HCT116 (cell line): ENCODE measurements around the gene PRPF39. TPM values are rescaled to one million over a fixed set of nuclear protein-coding genes. Genes with fewer than 3 reads are reported as not detected.

ENCODE experiments used
- ATAC-seq: fragments of 200-7000 bp; cut with Tn5 transposase; 2 replicates; pipeline ENCODE4 v1.9.1; 2020; ENCODE audit warnings: mild to moderate bottlenecking, moderate library complexity
- BruUV-seq: library from RNA; stranded (reverse); fragments of 400-500 nt; replicated peaks from 2 replicates; lab custom pipeline; 2021; lab: Mats Ljungman, UMichigan
- CTCF ChIA-PET: fragments of 300-600 bp; sonication (Branson Sonifier 250); formaldehyde crosslinking; loops from one replicate; lab custom pipeline; 2021; ENCODE audit warnings: antibody characterized with exemption; lab: Charles Lee
- POLR2A ChIA-PET: fragments of 300-600, 350-600 bp; sonication (Branson Sonifier 250); formaldehyde crosslinking; loops from one replicate; lab custom pipeline; 2021; ENCODE audit warnings: antibody characterized with exemption; lab: Charles Lee
- RAD21 ChIA-PET, 2 experiments: fragments of 300-600 bp; sonication (Branson Sonifier 250); formaldehyde crosslinking; loops; one replicate each; lab custom pipeline; 2023; ENCODE audit warnings: low total read pairs in 2 of 2; ENCODE audit not compliant: uncharacterized antibody in 2 of 2, unreplicated experiment in 2 of 2, low non-redundant PET in 1 of 2; lab: Charles Lee
- DNase-seq: peaks from one replicate; pipeline ENCODE4 v3.0.0-alpha.2; 2010; ENCODE audit warnings: low read depth, low spot score
- H2AFZ ChIP-seq: fragments of 200-600 bp; shearing (Covaris generic), sonication (generic); 2 replicates; pipeline ENCODE4 v1.6.1; 2017; ENCODE audit warnings: low read depth, mixed run types, mixed read lengths, antibody characterized with exemption, low read length; ENCODE audit not compliant: poor library complexity, severe bottlenecking
- H3K27ac ChIP-seq: 2 replicates; pipeline ENCODE4 v1.5.1; 2012; ENCODE audit warnings: low read depth, low read length
- H3K27me3 ChIP-seq: fragments of 200-600 bp; sonication (generic); 2 replicates; pipeline ENCODE4 v1.6.1; 2016; ENCODE audit warnings: mixed run types, low read length, mixed read lengths; ENCODE audit not compliant: insufficient read depth
- H3K36me3 ChIP-seq, 2 experiments: fragments of 200-500 bp in 1 of 2; fragments of 200-600 bp in 1 of 2; sonication (Bioruptor generic) in 1 of 2; sonication (generic) in 1 of 2; 2 replicates each; pipeline versions ENCODE4 v1.5.1 to v1.6.1; 2014 to 2016; ENCODE audit warnings: low read length in 2 of 2, inconsistent platforms in 1 of 2, mixed read lengths in 1 of 2, mixed run types in 1 of 2; ENCODE audit not compliant: insufficient read depth in 2 of 2, control insufficient read depth in 1 of 2
- H3K4me1 ChIP-seq, 2 experiments: fragments of 200-600 bp in 1 of 2; sonication (generic) in 1 of 2; 2 replicates each; pipeline versions ENCODE4 v1.5.1 to v1.6.1; 2012 to 2017; ENCODE audit warnings: low read length in 2 of 2, inconsistent platforms in 1 of 2, mild to moderate bottlenecking in 1 of 2, mixed read lengths in 1 of 2, mixed run types in 1 of 2, moderate library complexity in 1 of 2; ENCODE audit not compliant: insufficient read depth in 2 of 2, control insufficient read depth in 1 of 2
- H3K4me2 ChIP-seq: fragments of 200-600 bp; sonication (generic); 2 replicates; pipeline ENCODE4 v1.6.1; 2017; ENCODE audit warnings: mixed run types, low read length, mixed read lengths
- H3K4me3 ChIP-seq, 2 experiments: fragments of 200-600 bp in 1 of 2; sonication (generic) in 1 of 2; replicated peaks in 1 of 2; 2 replicates each; pipeline ENCODE4 v1.5.1; 2011 to 2016; ENCODE audit warnings: low read length in 2 of 2, control low read depth in 1 of 2, low read depth in 1 of 2, mild to moderate bottlenecking in 1 of 2, mixed read lengths in 1 of 2, mixed run types in 1 of 2
- H3K79me2 ChIP-seq: fragments of 200-600 bp; sonication (generic); 2 replicates; pipeline ENCODE4 v1.6.1; 2017; ENCODE audit warnings: mild to moderate bottlenecking, mixed run types, low read length, moderate library complexity, mixed read lengths; ENCODE audit not compliant: insufficient read depth
- H3K9ac ChIP-seq: fragments of 200-600 bp; sonication (generic); 2 replicates; pipeline ENCODE4 v1.6.1; 2016; ENCODE audit warnings: low read length, mixed read lengths
- H3K9me2 ChIP-seq: fragments of 200-600 bp; sonication (generic), shearing (Covaris generic); 2 replicates; pipeline ENCODE4 v1.6.1; 2017; ENCODE audit warnings: mixed run types, mild to moderate bottlenecking, moderate library complexity; ENCODE audit not compliant: insufficient read depth
- H3K9me3 ChIP-seq, 2 experiments: fragments of 200-500 bp in 1 of 2; fragments of 200-600 bp in 1 of 2; sonication (Bioruptor generic) in 1 of 2; sonication (generic) in 1 of 2; 2 replicates each; pipeline ENCODE4 v1.6.1; 2014 to 2017; ENCODE audit warnings: low read length in 2 of 2, mixed read lengths in 2 of 2, inconsistent platforms in 1 of 2, low read depth in 1 of 2, mild to moderate bottlenecking in 1 of 2, mixed run types in 1 of 2, moderate library complexity in 1 of 2; ENCODE audit not compliant: control insufficient read depth in 1 of 2, insufficient read depth in 1 of 2
- H4K20me1 ChIP-seq: fragments of 200-600 bp; sonication (generic), shearing (Covaris generic); 2 replicates; pipeline ENCODE4 v1.6.1; 2017; ENCODE audit warnings: mixed run types, mild to moderate bottlenecking, moderate library complexity; ENCODE audit not compliant: insufficient read depth
- EGR1 ChIP-seq: IDR thresholded peaks from 2 replicates; pipeline ENCODE4 v1.6.1; 2012; ENCODE audit warnings: low read depth
- EZH2 ChIP-seq: fragments of 200-600 bp; sonication (generic); IDR thresholded peaks from 2 replicates; pipeline ENCODE4 v1.6.1; 2017; ENCODE audit warnings: antibody characterized with exemption, mixed run types
- POLR2A ChIP-seq: IDR thresholded peaks from 2 replicates; pipeline ENCODE4 v1.7.0; 2011; ENCODE audit warnings: borderline replicate concordance; ENCODE audit not compliant: insufficient read depth, insufficient read length; ENCODE audit errors: extremely low read depth
- TCF7L2 ChIP-seq: IDR thresholded peaks from 2 replicates; pipeline ENCODE4 v1.7.0; 2011; ENCODE audit warnings: borderline replicate concordance, inconsistent platforms; ENCODE audit not compliant: insufficient read depth, insufficient read length; ENCODE audit errors: extremely low read depth
- ZFX ChIP-seq: fragments of 450-650 bp; IDR thresholded peaks from 2 replicates; pipeline ENCODE4 v1.6.1; 2017
- intact Hi-C: fragments of 100-400 bp; cut with micrococcal nuclease; formaldehyde crosslinking; loops from 2 replicates; pipeline ENCODE4 v1.10.0; 2022
- total RNA-seq: library from RNA; stranded (reverse); gene quantifications from one replicate; pipeline ENCODE4 v1.2.1, GENCODE V29; 2021; ENCODE audit not compliant: unreplicated experiment
- TF ChIP-seq, protein P1 (sequence below): IDR thresholded peaks from 2 replicates; pipeline ENCODE4 v1.6.1; 2011; ENCODE audit warnings: mild to moderate bottlenecking, low read length, moderate library complexity; ENCODE audit not compliant: insufficient replicate concordance; ENCODE audit errors: extremely low read depth

The PRPF39 gene
- total RNA-seq, 1 experiment from 2014 or later, result 44.7 TPM

GRCh38 chr14:45034730-45035129 lies 49.2 kb upstream of the PRPF39 start:
- H3K9ac ChIP-seq, result no peak overlapping the region
- H3K27me3 ChIP-seq, result no peaks in the 10 kb centered on the region
- no peaks in the 10 kb centered on the region for H3K79me2 ChIP-seq
- no peak for DNase-seq
- H3K9me2 ChIP-seq, result no peaks in the 10 kb centered on the region
- no peak overlapping the region for H3K4me3 ChIP-seq
- no peaks in the 10 kb centered on the region for H3K4me1 ChIP-seq
- H3K9me3 ChIP-seq, result peaks cover 8 to 14% of the 10 kb centered on the region in 2 experiments; a peak in 2 of 4 replicates
- BruUV-seq, result no TSS peak
- H3K4me2 ChIP-seq, result no peak overlapping the region
- POLR2A ChIA-PET, result no interaction called here
- ATAC-seq, result no peak
- H2AFZ ChIP-seq, result no peak overlapping the region
- CTCF ChIA-PET, result no interaction called here
- no peaks in the 10 kb centered on the region for H4K20me1 ChIP-seq
- RAD21 ChIA-PET, result no interaction called here
- no peak for TF ChIP-seq TCF7L2
- TF ChIP-seq, protein P1, sequence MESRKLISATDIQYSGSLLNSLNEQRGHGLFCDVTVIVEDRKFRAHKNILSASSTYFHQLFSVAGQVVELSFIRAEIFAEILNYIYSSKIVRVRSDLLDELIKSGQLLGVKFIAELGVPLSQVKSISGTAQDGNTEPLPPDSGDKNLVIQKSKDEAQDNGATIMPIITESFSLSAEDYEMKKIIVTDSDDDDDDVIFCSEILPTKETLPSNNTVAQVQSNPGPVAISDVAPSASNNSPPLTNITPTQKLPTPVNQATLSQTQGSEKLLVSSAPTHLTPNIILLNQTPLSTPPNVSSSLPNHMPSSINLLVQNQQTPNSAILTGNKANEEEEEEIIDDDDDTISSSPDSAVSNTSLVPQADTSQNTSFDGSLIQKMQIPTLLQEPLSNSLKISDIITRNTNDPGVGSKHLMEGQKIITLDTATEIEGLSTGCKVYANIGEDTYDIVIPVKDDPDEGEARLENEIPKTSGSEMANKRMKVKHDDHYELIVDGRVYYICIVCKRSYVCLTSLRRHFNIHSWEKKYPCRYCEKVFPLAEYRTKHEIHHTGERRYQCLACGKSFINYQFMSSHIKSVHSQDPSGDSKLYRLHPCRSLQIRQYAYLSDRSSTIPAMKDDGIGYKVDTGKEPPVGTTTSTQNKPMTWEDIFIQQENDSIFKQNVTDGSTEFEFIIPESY, result no peak
- TF ChIP-seq EZH2, result no peak
- TF ChIP-seq ZFX, result no peak
- TF ChIP-seq EGR1, result no peak
- no peak overlapping the region for H3K27ac ChIP-seq
- H3K36me3 ChIP-seq, result no peaks in the 10 kb centered on the region
- intact Hi-C loops, result no loop called here

DNA sequence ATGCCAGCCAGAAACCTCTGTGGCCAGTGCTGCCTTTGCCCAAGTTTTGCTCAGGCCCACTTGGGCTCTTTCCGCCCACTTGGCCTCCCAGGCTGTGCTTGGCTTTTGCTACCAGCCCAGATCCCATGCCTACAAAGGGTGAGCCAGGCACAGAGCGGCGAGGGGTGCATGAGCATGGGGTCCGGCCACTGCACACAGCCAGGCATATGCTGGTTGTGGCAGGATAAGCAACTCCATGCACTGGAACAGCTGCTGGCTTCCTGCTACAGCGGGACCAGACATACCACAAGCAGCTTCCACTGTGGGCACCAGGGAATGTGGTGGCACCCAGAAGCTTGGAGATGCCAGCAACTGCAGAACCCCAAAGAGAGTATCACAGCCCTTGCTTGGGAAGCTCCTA lies 45.7 kb upstream of the PRPF39 start:
- RAD21 ChIA-PET, result no interaction called here
- no peak for TF ChIP-seq POLR2A

More for the DNA sequence above, 45.7 kb upstream of the PRPF39 start:
- Histone ChIP-seq H3K79me2 (no peaks in the 10 kb centered on the region), H3K9ac (no peak overlapping the region), H3K27ac (no peak overlapping the region), H3K27me3 (no peaks in the 10 kb centered on the region), H3K36me3 (no peaks in the 10 kb centered on the region), H2AFZ (no peak overlapping the region), H3K4me1 (no peaks in the 10 kb centered on the region), H3K9me3 (peaks cover 9 to 15% of the 10 kb centered on the region in 2 experiments; a peak in 2 of 4 replicates), H4K20me1 (no peaks in the 10 kb centered on the region), H3K9me2 (no peaks in the 10 kb centered on the region), H3K4me3 (no peak overlapping the region), H3K4me2 (no peak overlapping the region)
- DNase-seq, result no peak
- ChIA-PET CTCF (no interaction called here), POLR2A (no interaction called here)
- no TSS peak for BruUV-seq
- intact Hi-C loops, result no loop called here
- no peak for ATAC-seq
